ENCODE data around the gene PCDHGA1.

The PCDHGA1 gene

GRCh38 chr5:141523991-141524390 is 193.7 kb downstream of the PCDHGA1 start:
- no peak for TF ChIP-seq CTCF (conservative IDR thresholded peaks at IDR 0.05; ENCODE audit: low read depth, low read length)
- H3K4me3 ChIP-seq (ENCODE audit: low read length): no peak overlapping the region
- DNase-seq (ENCODE audit: low read depth): no peak

- peak; percentile 93 for DNase-seq (ENCODE audit: low read depth)
- TF ChIP-seq CTCF (conservative IDR thresholded peaks at IDR 0.05; ENCODE audit: low read depth, low read length): peak; percentile 100
- H3K4me3 ChIP-seq (ENCODE audit: low read length): no peak overlapping the region
Measured at GRCh38 chr5:141524604-141525597, 194.6 kb downstream of the PCDHGA1 start.

GRCh38 chr5:141525653-141526052 is 195.3 kb downstream of the PCDHGA1 start:
- H3K4me3 ChIP-seq (ENCODE audit: low read length): no peak overlapping the region
- DNase-seq (ENCODE audit: low read depth): no peak
- TF ChIP-seq CTCF (conservative IDR thresholded peaks at IDR 0.05; ENCODE audit: low read depth, low read length): no peak

GRCh38 chr5:141527426-141527825 is 197.1 kb downstream of the PCDHGA1 start:
- no peak for TF ChIP-seq CTCF (conservative IDR thresholded peaks at IDR 0.05; ENCODE audit: low read depth, low read length)
- no peak for DNase-seq (ENCODE audit: low read depth)
- no peak overlapping the region for H3K4me3 ChIP-seq (ENCODE audit: low read length)

GRCh38 chr5:141528291-141528984 is 198.1 kb downstream of the PCDHGA1 start:
- no peak for TF ChIP-seq CTCF (conservative IDR thresholded peaks at IDR 0.05; ENCODE audit: low read depth, low read length)
- no peak for DNase-seq (ENCODE audit: low read depth)
- no peak overlapping the region for H3K4me3 ChIP-seq (ENCODE audit: low read length)

- H3K4me3 ChIP-seq (ENCODE audit: low read length): no peak overlapping the region
- DNase-seq (ENCODE audit: low read depth): no peak
- TF ChIP-seq CTCF (conservative IDR thresholded peaks at IDR 0.05; ENCODE audit: low read depth, low read length): no peak
Measured at GRCh38 chr5:141529002-141529401, 198.7 kb downstream of the PCDHGA1 start.

Measured in retinal pigment epithelial cell (primary cell).